Measurements from ENCODE around the gene LAMC3. TPM values are rescaled to one million over a fixed set of nuclear protein-coding genes. Genes with fewer than 3 reads are reported as not detected.
A peak's percentile ranks its signal among the peaks of the same experiment; 100 is the strongest.

The LAMC3 gene
- total and polyA plus RNA-seq, 5 donors from 2014 or later: 0.37 to 1.2 (median 0.66) TPM

- Mint-ChIP-seq H3K9me3 (no peaks in the 10 kb centered on the region), H3K4me3 (no peak overlapping the region), H3K27me3 (no peaks in the 10 kb centered on the region), H3K4me1 (no peaks in the 10 kb centered on the region), H3K36me3 (no peaks in the 10 kb centered on the region), H3K27ac (no peak overlapping the region)
- H3K36me3 ChIP-seq (ENCODE audit: control insufficient read depth, insufficient read depth, low read length): no peaks in the 10 kb centered on the region
- no peaks in the 10 kb centered on the region for H3K9me3 ChIP-seq (ENCODE audit: control insufficient read depth in 2 of 2, low read length in 2 of 2)
- no peaks in the 10 kb centered on the region for H3K27me3 ChIP-seq (ENCODE audit: control insufficient read depth, insufficient read depth, low read length)
- no peak overlapping the region for H3K27ac ChIP-seq (ENCODE audit: insufficient read depth, low read length, poor library complexity, severe bottlenecking)
- DNase-seq (no peak), ATAC-seq (ENCODE audit: low read depth in 2 of 2) (no peak)
- no peaks in the 10 kb centered on the region for H3K4me1 ChIP-seq (ENCODE audit: control insufficient read depth, insufficient read depth, low read length, poor library complexity, severe bottlenecking)
- H3K4me3 ChIP-seq (ENCODE audit: low read depth, low read length): no peak overlapping the region
Measured at GRCh38 chr9:131036529-131037334, 27.8 kb downstream of the LAMC3 start.

- Mint-ChIP-seq H3K4me1 (no peaks in the 10 kb centered on the region), H3K27ac (peak overlapping the region in 1 of 3 donors; percentile 65), H3K27me3 (no peaks in the 10 kb centered on the region), H3K4me3 (no peak overlapping the region), H3K36me3 (no peaks in the 10 kb centered on the region), H3K9me3 (no peaks in the 10 kb centered on the region)
- Histone ChIP-seq H3K27ac (ENCODE audit: insufficient read depth, low read length, poor library complexity, severe bottlenecking) (no peak overlapping the region), H3K4me1 (ENCODE audit: control insufficient read depth, insufficient read depth, low read length, poor library complexity, severe bottlenecking) (no peaks in the 10 kb centered on the region), H3K4me3 (ENCODE audit: low read depth, low read length) (no peak overlapping the region), H3K27me3 (ENCODE audit: control insufficient read depth, insufficient read depth, low read length) (no peaks in the 10 kb centered on the region), H3K36me3 (ENCODE audit: control insufficient read depth, insufficient read depth, low read length) (no peaks in the 10 kb centered on the region), H3K9me3 (ENCODE audit: control insufficient read depth in 2 of 2, low read length in 2 of 2) (no peaks in the 10 kb centered on the region)
- ATAC-seq (ENCODE audit: low read depth in 2 of 2) (no peak), DNase-seq (no peak)
Measured at GRCh38 chr9:131037335-131038255, 28.6 kb downstream of the LAMC3 start.

- H3K9me3 Mint-ChIP-seq: no peaks in the 10 kb centered on the region
- ATAC-seq (ENCODE audit: low read depth in 2 of 2) (no peak), DNase-seq (no peak)
Measured at GRCh38 chr9:131038256-131039128, 29.5 kb downstream of the LAMC3 start.

GRCh38 chr9:131039129-131039954 is 30.4 kb downstream of the LAMC3 start:
- Histone ChIP-seq H3K27ac (ENCODE audit: insufficient read depth, low read length, poor library complexity, severe bottlenecking) (no peak overlapping the region), H3K36me3 (ENCODE audit: control insufficient read depth, insufficient read depth, low read length) (no peaks in the 10 kb centered on the region), H3K4me3 (ENCODE audit: low read depth, low read length) (no peak overlapping the region), H3K4me1 (ENCODE audit: control insufficient read depth, insufficient read depth, low read length, poor library complexity, severe bottlenecking) (no peaks in the 10 kb centered on the region), H3K27me3 (ENCODE audit: control insufficient read depth, insufficient read depth, low read length) (no peaks in the 10 kb centered on the region), H3K9me3 (ENCODE audit: control insufficient read depth in 2 of 2, low read length in 2 of 2) (no peaks in the 10 kb centered on the region)
- ATAC-seq (ENCODE audit: low read depth in 2 of 2) (no peak), DNase-seq (no peak)
- peaks cover 0 to 6% (median 0%) of the 10 kb centered on the region in 4 donors for H3K4me1 Mint-ChIP-seq
- peak overlapping the region in 1 of 3 donors; percentile 67 for H3K27ac Mint-ChIP-seq
- H3K36me3 Mint-ChIP-seq: no peaks in the 10 kb centered on the region
- no peak overlapping the region for H3K4me3 Mint-ChIP-seq
- no peaks in the 10 kb centered on the region for H3K27me3 Mint-ChIP-seq
- no peaks in the 10 kb centered on the region for H3K9me3 Mint-ChIP-seq

More at GRCh38 chr9:131038256-131039128, 29.5 kb downstream of the LAMC3 start:
- Mint-ChIP-seq H3K36me3 (no peaks in the 10 kb centered on the region), H3K4me3 (no peak overlapping the region), H3K27ac (no peak overlapping the region), H3K4me1 (peaks cover 0 to 4% (median 0%) of the 10 kb centered on the region in 4 donors), H3K27me3 (no peaks in the 10 kb centered on the region)
- H3K27me3 ChIP-seq (ENCODE audit: control insufficient read depth, insufficient read depth, low read length): no peaks in the 10 kb centered on the region
- H3K36me3 ChIP-seq (ENCODE audit: control insufficient read depth, insufficient read depth, low read length): no peaks in the 10 kb centered on the region
- no peak overlapping the region for H3K27ac ChIP-seq (ENCODE audit: insufficient read depth, low read length, poor library complexity, severe bottlenecking)
- no peak overlapping the region for H3K4me3 ChIP-seq (ENCODE audit: low read depth, low read length)
- no peaks in the 10 kb centered on the region for H3K4me1 ChIP-seq (ENCODE audit: control insufficient read depth, insufficient read depth, low read length, poor library complexity, severe bottlenecking)
- H3K9me3 ChIP-seq (ENCODE audit: control insufficient read depth in 2 of 2, low read length in 2 of 2): no peaks in the 10 kb centered on the region

GRCh38 chr9:131042666-131043065 is 33.7 kb downstream of the LAMC3 start:
- H3K27ac ChIP-seq (ENCODE audit: insufficient read depth, low read length, poor library complexity, severe bottlenecking): no peak overlapping the region
- H3K4me3 Mint-ChIP-seq: no peak overlapping the region

GRCh38 chr9:131043087-131043486 is 34.1 kb downstream of the LAMC3 start:
- Mint-ChIP-seq H3K36me3 (no peaks in the 10 kb centered on the region), H3K27me3 (no peaks in the 10 kb centered on the region), H3K4me1 (peaks cover 0 to 24% (median 4%) of the 10 kb centered on the region in 4 donors), H3K27ac (peak overlapping the region in 1 of 3 donors; percentile 48), H3K4me3 (no peak overlapping the region), H3K9me3 (no peaks in the 10 kb centered on the region)
- H3K27ac ChIP-seq (ENCODE audit: insufficient read depth, low read length, poor library complexity, severe bottlenecking): no peak overlapping the region
- peaks cover 6% of the 10 kb centered on the region for H3K4me1 ChIP-seq (ENCODE audit: control insufficient read depth, insufficient read depth, low read length, poor library complexity, severe bottlenecking)
- no peak overlapping the region for H3K4me3 ChIP-seq (ENCODE audit: low read depth, low read length)
- no peaks in the 10 kb centered on the region for H3K9me3 ChIP-seq (ENCODE audit: control insufficient read depth in 2 of 2, low read length in 2 of 2)
- ATAC-seq (ENCODE audit: low read depth in 2 of 2) (no peak), DNase-seq (no peak)
- no peaks in the 10 kb centered on the region for H3K27me3 ChIP-seq (ENCODE audit: control insufficient read depth, insufficient read depth, low read length)
- no peaks in the 10 kb centered on the region for H3K36me3 ChIP-seq (ENCODE audit: control insufficient read depth, insufficient read depth, low read length)

More at GRCh38 chr9:131042666-131043065, 33.7 kb downstream of the LAMC3 start:
- no peaks in the 10 kb centered on the region for H3K36me3 Mint-ChIP-seq
- Histone ChIP-seq H3K27me3 (ENCODE audit: control insufficient read depth, insufficient read depth, low read length) (no peaks in the 10 kb centered on the region), H3K4me1 (ENCODE audit: control insufficient read depth, insufficient read depth, low read length, poor library complexity, severe bottlenecking) (peaks cover 6% of the 10 kb centered on the region), H3K9me3 (ENCODE audit: control insufficient read depth in 2 of 2, low read length in 2 of 2) (no peaks in the 10 kb centered on the region), H3K4me3 (ENCODE audit: low read depth, low read length) (no peak overlapping the region), H3K36me3 (ENCODE audit: control insufficient read depth, insufficient read depth, low read length) (no peaks in the 10 kb centered on the region)
- DNase-seq: no peak
- ATAC-seq (ENCODE audit: low read depth in 2 of 2): no peak
- no peaks in the 10 kb centered on the region for H3K9me3 Mint-ChIP-seq
- no peak overlapping the region for H3K27ac Mint-ChIP-seq
- no peaks in the 10 kb centered on the region for H3K27me3 Mint-ChIP-seq
- peaks cover 0 to 24% (median 4%) of the 10 kb centered on the region in 4 donors for H3K4me1 Mint-ChIP-seq

All from CD4-positive, CD25-positive, alpha-beta regulatory T cell (primary cell).